Mesenchymal stem cell (in vitro differentiated cells and primary cell): ENCODE data around the gene RBFOX2.

Experiments used
- DNase-seq: peaks from one replicate; pipeline ENCODE4 v3.0.0-alpha.2; 2013
- H2AFZ ChIP-seq: one replicate; pipeline ENCODE4 v1.6.1; 2013; ENCODE audit warnings: low read depth, mild to moderate bottlenecking, control low read depth, inconsistent platforms, low read length, moderate library complexity
- H2AK5ac ChIP-seq: 2 replicates; pipeline ENCODE4 v1.6.1; 2013; ENCODE audit warnings: low read length, moderate library complexity, mild to moderate bottlenecking, inconsistent platforms; ENCODE audit not compliant: severe bottlenecking
- H2BK120ac ChIP-seq: one replicate; pipeline ENCODE4 v1.6.1; 2013; ENCODE audit warnings: low read depth, mild to moderate bottlenecking, inconsistent platforms, low read length, moderate library complexity
- H2BK12ac ChIP-seq, 2 experiments: one replicate each; pipeline ENCODE4 v1.6.1; 2013; ENCODE audit warnings: inconsistent platforms in 2 of 2, low read length in 2 of 2, mild to moderate bottlenecking in 2 of 2, moderate library complexity in 2 of 2, control low read depth in 1 of 2
- H2BK15ac ChIP-seq: one replicate; pipeline ENCODE4 v1.6.1; 2013; ENCODE audit warnings: mild to moderate bottlenecking, low read depth, inconsistent platforms; ENCODE audit not compliant: poor library complexity, severe bottlenecking
- H2BK5ac ChIP-seq: 2 replicates; pipeline ENCODE4 v1.6.1; 2013; ENCODE audit warnings: low read depth, mild to moderate bottlenecking, low read length, control low read depth, inconsistent platforms; ENCODE audit not compliant: poor library complexity, severe bottlenecking
- H3K14ac ChIP-seq, 2 experiments: one replicate each; pipeline ENCODE4 v1.6.1; 2013; ENCODE audit warnings: inconsistent platforms in 2 of 2, low read length in 2 of 2, control low read depth in 1 of 2, mild to moderate bottlenecking in 1 of 2, moderate library complexity in 1 of 2
- H3K18ac ChIP-seq, 2 experiments: one replicate each; pipeline ENCODE4 v1.6.1; 2013; ENCODE audit warnings: inconsistent platforms in 2 of 2, low read length in 2 of 2, control low read depth in 1 of 2, low read depth in 1 of 2, mild to moderate bottlenecking in 1 of 2
- H3K23ac ChIP-seq, 2 experiments: one replicate each; pipeline ENCODE4 v1.6.1; 2013; ENCODE audit warnings: inconsistent platforms in 2 of 2, low read length in 2 of 2, mild to moderate bottlenecking in 2 of 2, moderate library complexity in 2 of 2, control low read depth in 1 of 2
- H3K27ac ChIP-seq: 2 replicates; pipeline ENCODE4 v1.5.1; 2013; ENCODE audit warnings: mild to moderate bottlenecking, moderate library complexity, low read length, control low read depth, inconsistent platforms; ENCODE audit not compliant: poor library complexity, severe bottlenecking
- H3K27me3 ChIP-seq, 2 experiments: 2 replicates each; pipeline versions ENCODE4 v1.6.1 to v1.7.0; 2013; ENCODE audit warnings: low read length in 2 of 2, mild to moderate bottlenecking in 2 of 2, moderate library complexity in 2 of 2, control low read depth in 1 of 2, inconsistent platforms in 1 of 2; ENCODE audit not compliant: control insufficient read depth in 1 of 2, insufficient read depth in 1 of 2
- H3K36me3 ChIP-seq, 2 experiments: 2 replicates each; pipeline versions ENCODE4 v1.6.1 to v1.7.0; 2013; ENCODE audit warnings: low read length in 2 of 2, control low read depth in 1 of 2, inconsistent platforms in 1 of 2, low read depth in 1 of 2, mild to moderate bottlenecking in 1 of 2; ENCODE audit not compliant: insufficient read depth in 2 of 2, control insufficient read depth in 1 of 2
- H3K4ac ChIP-seq, 2 experiments: one replicate each; pipeline ENCODE4 v1.6.1; 2013; ENCODE audit warnings: inconsistent platforms in 2 of 2, low read length in 2 of 2, mild to moderate bottlenecking in 2 of 2, moderate library complexity in 2 of 2, control low read depth in 1 of 2, low read depth in 1 of 2
- H3K4me1 ChIP-seq: 2 replicates; pipeline ENCODE4 v1.6.1; 2013; ENCODE audit warnings: low read depth, low read length, control low read depth; ENCODE audit not compliant: control insufficient read depth, insufficient read depth
- H3K4me2 ChIP-seq: 2 replicates; pipeline ENCODE4 v1.6.1; 2013; ENCODE audit warnings: low read length, mild to moderate bottlenecking, inconsistent platforms; ENCODE audit not compliant: poor library complexity, severe bottlenecking
- H3K4me3 ChIP-seq, 2 experiments: 2 replicates each; pipeline versions ENCODE4 v1.5.1 to v1.7.0; 2013; ENCODE audit warnings: low read length in 2 of 2, mild to moderate bottlenecking in 2 of 2, control low read depth in 1 of 2, low read depth in 1 of 2; ENCODE audit not compliant: insufficient read depth in 1 of 2
- H3K79me1 ChIP-seq: replicated peaks from 2 replicates; pipeline ENCODE4 v1.6.1; 2013; ENCODE audit warnings: mild to moderate bottlenecking, control low read depth, low read length, inconsistent platforms; ENCODE audit not compliant: poor library complexity, severe bottlenecking
- H3K9ac ChIP-seq: 2 replicates; pipeline ENCODE4 v1.7.0; 2013; ENCODE audit warnings: mild to moderate bottlenecking, low read length, moderate library complexity
- H3K9me3 ChIP-seq: 2 replicates; pipeline ENCODE4 v1.7.0; 2013; ENCODE audit warnings: mild to moderate bottlenecking, low read length; ENCODE audit not compliant: control insufficient read depth
- H4K8ac ChIP-seq: one replicate; pipeline ENCODE4 v1.6.1; 2013; ENCODE audit warnings: inconsistent platforms, mild to moderate bottlenecking, low read length, moderate library complexity
- H4K91ac ChIP-seq: one replicate; pipeline ENCODE4 v1.6.1; 2013; ENCODE audit warnings: mild to moderate bottlenecking, low read length, inconsistent platforms
- WGBS: methylation state at CpG from one replicate; pipeline ENCODE4 v1.1.7; 2013; ENCODE audit warnings: mixed read lengths; 5-methylcytosine and 5-hydroxymethylcytosine counted together

RBFOX2 gene

GRCh38 chr22:36042240-36042639 lies 13.6 kb upstream of the RBFOX2 start:
- H3K36me3 ChIP-seq = no peaks in the 10 kb centered on the region
- no peak overlapping the region for H3K27ac ChIP-seq
- H3K27me3 ChIP-seq = peaks cover 8 to 9% of the 10 kb centered on the region in 2 experiments
- H3K18ac ChIP-seq = no peak overlapping the region
- no peak overlapping the region for H2BK15ac ChIP-seq
- H3K9ac ChIP-seq = no peak overlapping the region
- H4K91ac ChIP-seq = no peak overlapping the region
- H3K4me2 ChIP-seq = no peak overlapping the region
- no peak overlapping the region for H3K4me3 ChIP-seq
- no peak overlapping the region for H4K8ac ChIP-seq
- H2AFZ ChIP-seq = no peak overlapping the region
- no peak overlapping the region for H3K14ac ChIP-seq
- no peak overlapping the region for H2BK5ac ChIP-seq
- no peak overlapping the region for H2BK120ac ChIP-seq
- no peaks in the 10 kb centered on the region for H3K9me3 ChIP-seq
- H2BK12ac ChIP-seq = no peak overlapping the region
- no peaks in the 10 kb centered on the region for H3K79me1 ChIP-seq
- no peak overlapping the region for H3K23ac ChIP-seq
- no peak overlapping the region for H3K4ac ChIP-seq
- WGBS = 91% methylated on average over 5 of the region's 5 CpGs
- no peaks in the 10 kb centered on the region for H3K4me1 ChIP-seq
- no peak for DNase-seq
- H2AK5ac ChIP-seq = no peak overlapping the region

DNA sequence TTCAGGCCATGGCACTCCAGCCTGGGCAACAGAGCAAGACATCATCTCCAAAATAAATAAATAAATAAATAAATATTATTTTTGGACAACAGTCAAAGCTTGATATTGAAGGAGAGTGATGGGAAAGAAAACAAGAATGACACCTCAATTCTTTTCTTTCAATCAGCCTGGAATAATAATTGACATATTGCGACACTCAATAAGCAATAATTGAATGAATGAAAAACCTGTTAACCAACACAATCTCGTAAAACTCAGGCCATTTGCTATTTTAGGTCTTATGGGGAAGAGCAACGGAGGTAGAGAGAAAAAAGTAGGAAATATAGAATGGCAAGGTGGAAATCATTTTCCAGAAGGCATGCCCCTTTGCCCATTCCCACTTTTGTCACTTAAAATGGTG lies 10.5 kb upstream of the RBFOX2 start:
- Histone ChIP-seq H3K9me3 (no peaks in the 10 kb centered on the region), H2BK12ac (no peak overlapping the region), H3K27ac (no peak overlapping the region), H3K4ac (no peak overlapping the region), H3K4me3 (no peak overlapping the region), H3K14ac (no peak overlapping the region), H2BK120ac (no peak overlapping the region), H2AFZ (no peak overlapping the region), H3K18ac (no peak overlapping the region), H2AK5ac (no peak overlapping the region), H3K27me3 (peaks cover 9% of the 10 kb centered on the region in 2 experiments), H3K23ac (no peak overlapping the region), H3K36me3 (no peaks in the 10 kb centered on the region), H4K91ac (no peak overlapping the region), H3K9ac (no peak overlapping the region), H3K4me1 (no peaks in the 10 kb centered on the region), H4K8ac (no peak overlapping the region), H2BK5ac (no peak overlapping the region), H3K79me1 (no peaks in the 10 kb centered on the region), H2BK15ac (no peak overlapping the region), H3K4me2 (no peak overlapping the region)
- no peak for DNase-seq
- 88% methylated on average over 1 of the region's 3 CpGs for WGBS

GRCh38 chr22:36037102-36037758 lies 8.6 kb upstream of the RBFOX2 start:
- Histone ChIP-seq H3K79me1 (no peaks in the 10 kb centered on the region), H3K27ac (no peak overlapping the region), H2AFZ (peak overlapping the region; percentile 20), H3K9ac (no peak overlapping the region), H3K4me1 (no peaks in the 10 kb centered on the region), H3K27me3 (peaks cover 9% of the 10 kb centered on the region in 2 experiments), H4K91ac (no peak overlapping the region), H3K4me3 (no peak overlapping the region), H3K36me3 (no peaks in the 10 kb centered on the region), H2BK15ac (no peak overlapping the region), H2BK120ac (no peak overlapping the region), H3K14ac (no peak overlapping the region), H3K4me2 (no peak overlapping the region), H2AK5ac (no peak overlapping the region), H2BK5ac (no peak overlapping the region), H4K8ac (no peak overlapping the region), H3K18ac (no peak overlapping the region), H2BK12ac (no peak overlapping the region), H3K23ac (no peak overlapping the region), H3K9me3 (no peaks in the 10 kb centered on the region), H3K4ac (no peak overlapping the region)
- 87% methylated on average over 9 of the region's 10 CpGs for WGBS
- no peak for DNase-seq

DNA sequence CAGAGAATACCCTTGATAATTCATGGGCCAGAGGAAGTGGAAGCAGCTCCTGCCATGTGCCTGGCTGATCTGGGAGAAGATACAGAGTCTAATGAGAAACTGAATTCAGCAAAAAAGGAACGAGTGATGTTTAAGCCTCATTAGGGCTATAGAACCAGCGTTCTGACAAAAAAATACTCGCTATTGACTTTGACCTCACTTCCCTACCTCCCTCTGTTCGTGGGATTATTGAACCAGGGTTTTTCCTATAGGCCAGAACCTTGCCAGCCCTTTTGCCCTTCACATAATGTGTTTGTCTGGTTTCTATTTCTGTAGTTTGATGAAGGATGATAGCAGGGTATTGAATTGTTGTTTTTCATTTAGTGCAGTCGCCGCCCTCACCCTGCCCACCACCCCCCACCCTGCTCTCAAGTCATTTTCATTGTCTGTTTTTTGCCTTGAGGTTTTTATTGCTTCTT lies 7.6 kb upstream of the RBFOX2 start:
- Histone ChIP-seq H3K27me3 (peaks cover 9% of the 10 kb centered on the region in 2 experiments), H3K4me1 (no peaks in the 10 kb centered on the region), H3K23ac (no peak overlapping the region), H3K9ac (no peak overlapping the region), H3K4me2 (no peak overlapping the region), H2AK5ac (no peak overlapping the region), H2BK15ac (no peak overlapping the region), H2BK12ac (no peak overlapping the region), H2AFZ (no peak overlapping the region), H3K79me1 (no peaks in the 10 kb centered on the region), H3K36me3 (no peaks in the 10 kb centered on the region), H3K27ac (no peak overlapping the region), H4K91ac (no peak overlapping the region), H4K8ac (no peak overlapping the region), H3K9me3 (no peaks in the 10 kb centered on the region), H3K14ac (no peak overlapping the region), H2BK120ac (no peak overlapping the region), H3K4ac (no peak overlapping the region), H2BK5ac (no peak overlapping the region), H3K4me3 (no peak overlapping the region), H3K18ac (no peak overlapping the region)
- WGBS = 52% methylated on average over 4 of the region's 6 CpGs
- no peak for DNase-seq
